ENCODE data around the gene MCM3AP.

DNA sequence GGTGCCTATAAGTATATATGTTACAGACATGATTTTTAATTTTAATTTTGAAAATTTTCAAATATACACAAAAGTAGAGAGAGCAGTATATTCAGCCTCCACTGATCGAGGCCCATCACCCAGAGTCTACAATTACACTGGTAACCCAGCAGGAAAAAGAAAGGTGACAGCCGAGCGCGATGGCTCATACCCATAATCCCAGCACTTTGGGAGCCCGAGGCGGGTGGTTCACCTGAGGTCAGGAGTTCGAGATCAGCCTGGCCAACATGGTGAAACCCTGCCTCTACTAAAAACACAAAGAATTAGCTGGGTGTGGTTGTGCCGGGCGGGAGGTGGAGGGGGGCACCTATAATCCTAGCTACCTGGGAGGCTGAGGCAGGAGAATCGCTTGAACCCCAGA is 2.1 kb upstream of the MCM3AP start:
- TF ChIP-seq, protein P1, sequence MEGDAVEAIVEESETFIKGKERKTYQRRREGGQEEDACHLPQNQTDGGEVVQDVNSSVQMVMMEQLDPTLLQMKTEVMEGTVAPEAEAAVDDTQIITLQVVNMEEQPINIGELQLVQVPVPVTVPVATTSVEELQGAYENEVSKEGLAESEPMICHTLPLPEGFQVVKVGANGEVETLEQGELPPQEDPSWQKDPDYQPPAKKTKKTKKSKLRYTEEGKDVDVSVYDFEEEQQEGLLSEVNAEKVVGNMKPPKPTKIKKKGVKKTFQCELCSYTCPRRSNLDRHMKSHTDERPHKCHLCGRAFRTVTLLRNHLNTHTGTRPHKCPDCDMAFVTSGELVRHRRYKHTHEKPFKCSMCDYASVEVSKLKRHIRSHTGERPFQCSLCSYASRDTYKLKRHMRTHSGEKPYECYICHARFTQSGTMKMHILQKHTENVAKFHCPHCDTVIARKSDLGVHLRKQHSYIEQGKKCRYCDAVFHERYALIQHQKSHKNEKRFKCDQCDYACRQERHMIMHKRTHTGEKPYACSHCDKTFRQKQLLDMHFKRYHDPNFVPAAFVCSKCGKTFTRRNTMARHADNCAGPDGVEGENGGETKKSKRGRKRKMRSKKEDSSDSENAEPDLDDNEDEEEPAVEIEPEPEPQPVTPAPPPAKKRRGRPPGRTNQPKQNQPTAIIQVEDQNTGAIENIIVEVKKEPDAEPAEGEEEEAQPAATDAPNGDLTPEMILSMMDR (IDR thresholded peaks at IDR 0.05) = no peak
- TF ChIP-seq EP300 (IDR thresholded peaks at IDR 0.05) = no peak

Measured in esophagus muscularis mucosa (tissue), 3 donors.